22Rv1 (cell line): ENCODE data around the gene RIC8A.
"Not testable (repeated sequence)": the region's sequence is repeated elsewhere in the genome, so short reads cannot be mapped to it uniquely, and the experiment has no call there.

Experiments
- H3K27ac ChIP-seq: fragments of 450-650 bp; 2 replicates; pipeline ENCODE4 v1.5.1; 2017
- ZFX ChIP-seq: fragments of 450-650 bp; IDR thresholded peaks from 2 replicates; pipeline ENCODE4 v1.6.1; 2017; ENCODE audit warnings: antibody characterized with exemption, borderline replicate concordance
- TF ChIP-seq, protein P1 (sequence below): fragments of 450-650 bp; IDR thresholded peaks from 2 replicates; pipeline ENCODE4 v1.5.1; 2017; ENCODE audit warnings: mild to moderate bottlenecking

RIC8A gene

DNA sequence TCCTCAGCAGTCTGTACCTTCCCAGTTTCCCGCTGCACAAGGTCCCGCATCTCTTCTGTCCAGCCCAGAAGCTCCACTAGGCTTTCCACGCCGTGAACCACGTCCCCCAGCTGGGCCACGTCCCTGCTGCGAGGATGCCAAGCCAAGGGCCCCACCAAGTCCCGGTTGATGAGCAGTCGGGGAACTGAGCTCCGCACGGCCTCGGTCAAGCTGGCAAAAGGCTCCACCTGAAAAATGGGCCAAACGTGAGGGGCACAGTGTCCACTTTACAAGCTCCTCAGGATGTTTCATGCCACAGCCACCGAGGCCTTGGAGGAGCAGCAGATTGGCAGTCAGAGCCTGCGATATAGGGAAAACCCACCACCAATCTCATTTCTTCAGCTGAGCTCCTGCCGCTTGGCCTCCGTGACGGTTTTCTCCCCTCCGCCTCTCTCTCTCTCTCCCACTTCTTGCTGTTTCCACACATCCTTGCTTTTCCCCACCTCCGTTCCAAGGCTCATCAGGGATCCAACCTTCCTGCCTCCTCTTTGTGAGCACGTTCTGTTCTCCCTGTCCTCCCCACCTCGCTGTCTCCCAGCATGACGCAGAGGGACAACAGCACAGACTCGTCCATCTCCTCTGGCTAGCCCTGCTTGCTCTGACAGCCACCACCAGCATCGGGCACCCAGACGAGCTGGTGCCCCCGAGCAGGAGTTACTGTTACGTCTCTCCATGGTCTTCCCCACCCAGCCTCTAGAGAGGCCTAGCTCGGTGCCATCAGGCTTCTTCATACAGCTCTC, 11.5 kb downstream of the RIC8A start:
- no peak for TF ChIP-seq ZFX
- TF ChIP-seq, protein P1, sequence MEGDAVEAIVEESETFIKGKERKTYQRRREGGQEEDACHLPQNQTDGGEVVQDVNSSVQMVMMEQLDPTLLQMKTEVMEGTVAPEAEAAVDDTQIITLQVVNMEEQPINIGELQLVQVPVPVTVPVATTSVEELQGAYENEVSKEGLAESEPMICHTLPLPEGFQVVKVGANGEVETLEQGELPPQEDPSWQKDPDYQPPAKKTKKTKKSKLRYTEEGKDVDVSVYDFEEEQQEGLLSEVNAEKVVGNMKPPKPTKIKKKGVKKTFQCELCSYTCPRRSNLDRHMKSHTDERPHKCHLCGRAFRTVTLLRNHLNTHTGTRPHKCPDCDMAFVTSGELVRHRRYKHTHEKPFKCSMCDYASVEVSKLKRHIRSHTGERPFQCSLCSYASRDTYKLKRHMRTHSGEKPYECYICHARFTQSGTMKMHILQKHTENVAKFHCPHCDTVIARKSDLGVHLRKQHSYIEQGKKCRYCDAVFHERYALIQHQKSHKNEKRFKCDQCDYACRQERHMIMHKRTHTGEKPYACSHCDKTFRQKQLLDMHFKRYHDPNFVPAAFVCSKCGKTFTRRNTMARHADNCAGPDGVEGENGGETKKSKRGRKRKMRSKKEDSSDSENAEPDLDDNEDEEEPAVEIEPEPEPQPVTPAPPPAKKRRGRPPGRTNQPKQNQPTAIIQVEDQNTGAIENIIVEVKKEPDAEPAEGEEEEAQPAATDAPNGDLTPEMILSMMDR = no peak

DNA sequence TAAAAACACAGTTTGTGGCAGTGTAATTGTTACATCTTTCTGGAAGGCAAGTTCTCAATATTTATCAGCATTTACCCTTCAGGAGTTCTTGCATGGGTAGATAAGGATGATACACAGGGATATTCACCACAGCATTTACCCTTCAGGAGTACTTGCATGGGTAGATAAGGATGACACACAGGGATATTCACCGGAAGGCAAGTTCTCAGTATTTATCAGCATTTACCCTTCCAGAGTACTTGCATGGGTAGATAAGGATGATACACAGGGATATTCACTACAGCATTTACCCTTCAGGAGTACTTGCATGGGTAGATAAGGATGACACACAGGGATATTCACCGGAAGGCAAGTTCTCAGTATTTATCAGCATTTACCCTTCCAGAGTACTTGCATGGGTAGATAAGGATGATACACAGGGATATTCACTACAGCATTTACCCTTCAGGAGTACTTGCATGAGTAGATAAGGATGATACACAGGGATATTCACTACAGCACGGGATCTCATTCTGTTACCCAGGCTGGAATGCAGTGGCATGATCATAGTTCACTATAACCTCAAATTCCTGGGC, 13.2 kb downstream of the RIC8A start:
- not testable (repeated sequence) for H3K27ac ChIP-seq

More for the DNA sequence above, 11.5 kb downstream of the RIC8A start:
- H3K27ac ChIP-seq = no peak overlapping the region

DNA sequence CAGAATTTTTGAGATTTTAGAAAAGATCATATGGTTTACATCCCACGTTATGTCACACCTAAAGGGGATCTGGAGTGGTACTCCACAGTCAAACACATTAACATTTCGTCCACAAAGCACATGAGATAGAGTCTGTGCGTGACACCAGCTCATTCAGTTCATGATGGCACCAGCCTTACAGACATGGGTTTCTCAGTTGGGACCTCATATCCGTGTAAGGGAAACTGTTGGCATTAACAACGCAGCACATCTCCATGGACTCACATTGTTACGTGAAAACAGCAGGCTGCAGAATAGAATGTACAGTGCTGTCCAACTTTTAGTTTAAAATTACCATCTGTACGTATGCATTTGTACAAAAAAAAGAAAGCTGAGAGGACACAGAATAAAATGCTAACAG, 14.0 kb downstream of the RIC8A start:
- H3K27ac ChIP-seq = no peak overlapping the region
- TF ChIP-seq ZFX = no peak
- TF ChIP-seq, protein P1 = no peak

DNA sequence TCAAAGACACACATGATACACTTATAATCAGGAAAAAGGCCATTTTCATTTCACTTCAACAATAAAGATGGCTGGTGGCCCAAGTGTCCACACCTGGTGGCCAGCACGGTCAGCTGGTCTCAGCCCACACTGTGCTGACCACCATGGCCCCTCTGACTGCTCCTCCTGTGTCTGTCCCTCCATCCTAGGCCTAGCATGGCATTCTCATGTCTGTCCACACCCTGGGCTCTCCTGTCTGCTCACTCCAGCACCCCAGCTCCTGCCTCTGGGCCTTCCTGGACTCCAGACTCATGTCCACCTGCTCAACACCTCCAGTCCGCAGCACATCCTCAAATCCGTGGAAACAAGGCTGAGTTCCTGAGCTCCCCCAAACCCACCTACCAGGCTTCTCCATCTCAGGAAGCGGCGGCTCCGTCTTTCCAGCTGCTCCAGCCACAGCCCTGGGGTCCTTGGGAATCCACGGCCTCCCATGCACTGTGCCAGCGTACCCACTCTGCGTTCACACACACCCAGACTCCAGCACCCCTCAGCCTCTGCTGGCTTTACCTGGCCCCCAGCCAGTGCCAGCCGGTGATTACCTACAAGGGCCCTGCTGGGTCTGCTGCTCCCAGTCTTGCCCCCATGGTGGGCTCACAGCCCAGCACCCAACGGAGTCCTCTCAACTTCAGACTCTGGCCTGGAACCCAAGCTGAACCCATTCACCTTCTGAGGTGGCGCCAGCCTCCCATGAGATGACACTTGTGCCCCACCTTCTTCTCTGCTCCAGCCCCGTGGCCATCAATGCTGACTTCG, 14.7 kb downstream of the RIC8A start:
- no peak overlapping the region for H3K27ac ChIP-seq
- TF ChIP-seq, protein P1 = no peak
- no peak for TF ChIP-seq ZFX

DNA sequence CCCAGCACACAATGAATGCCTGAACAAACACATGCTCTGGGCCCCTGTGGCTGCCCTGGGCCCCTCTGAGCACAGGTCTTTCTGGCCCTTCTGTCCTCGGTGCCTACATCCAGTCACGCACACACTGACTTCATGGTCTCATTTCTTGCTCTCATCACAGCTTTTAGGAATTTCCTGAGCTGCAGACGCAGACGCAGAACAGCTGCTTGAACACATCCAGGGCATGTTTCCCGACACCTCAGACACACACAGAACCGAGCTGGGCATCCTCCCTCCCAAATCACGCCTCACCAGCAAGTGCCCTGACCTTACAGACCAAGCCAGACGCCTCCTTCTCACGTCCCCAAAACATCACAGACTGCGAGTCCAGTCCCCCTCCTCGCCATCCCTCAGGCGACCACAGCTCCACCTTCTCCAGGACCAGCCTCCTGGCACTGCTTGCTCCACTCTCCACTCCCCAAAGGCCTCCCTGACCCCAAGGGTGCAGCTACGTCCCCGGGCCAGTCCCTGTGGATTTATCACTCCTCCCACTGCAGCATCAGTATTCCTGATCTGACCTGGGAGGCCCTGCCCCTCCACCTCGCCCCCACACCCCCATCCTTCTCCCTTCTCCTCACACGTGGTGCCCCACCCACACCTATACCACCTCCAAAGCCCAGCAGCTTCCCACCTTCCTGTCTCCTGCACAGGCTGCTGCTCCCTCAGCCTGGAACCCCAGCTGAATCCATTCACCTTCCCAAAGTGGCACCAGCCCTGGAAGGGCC, 15.7 kb downstream of the RIC8A start:
- no peak overlapping the region for H3K27ac ChIP-seq
- TF ChIP-seq ZFX = no peak
- TF ChIP-seq, protein P1 = no peak

DNA sequence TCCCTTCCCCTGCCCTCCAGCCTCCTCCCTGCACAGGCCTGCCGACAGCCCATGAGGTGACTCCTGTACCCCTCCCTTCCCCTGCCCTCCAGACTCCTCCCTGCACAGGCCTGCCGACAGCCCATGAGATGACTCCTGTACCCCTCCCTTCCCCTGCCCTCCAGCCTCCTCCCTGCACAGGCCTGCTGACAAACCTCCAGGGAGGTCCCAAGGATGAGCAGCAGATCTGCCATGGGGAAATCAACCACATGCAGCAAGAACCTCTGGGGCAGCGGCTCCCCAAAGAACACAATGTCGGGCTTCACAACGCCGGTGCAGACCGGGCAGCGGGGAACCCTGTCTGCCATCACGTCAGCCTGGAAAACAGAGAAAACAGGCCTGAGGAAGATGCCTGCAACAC, 16.4 kb downstream of the RIC8A start:
- no peak overlapping the region for H3K27ac ChIP-seq
- TF ChIP-seq, protein P1 = no peak
- TF ChIP-seq ZFX = no peak

DNA sequence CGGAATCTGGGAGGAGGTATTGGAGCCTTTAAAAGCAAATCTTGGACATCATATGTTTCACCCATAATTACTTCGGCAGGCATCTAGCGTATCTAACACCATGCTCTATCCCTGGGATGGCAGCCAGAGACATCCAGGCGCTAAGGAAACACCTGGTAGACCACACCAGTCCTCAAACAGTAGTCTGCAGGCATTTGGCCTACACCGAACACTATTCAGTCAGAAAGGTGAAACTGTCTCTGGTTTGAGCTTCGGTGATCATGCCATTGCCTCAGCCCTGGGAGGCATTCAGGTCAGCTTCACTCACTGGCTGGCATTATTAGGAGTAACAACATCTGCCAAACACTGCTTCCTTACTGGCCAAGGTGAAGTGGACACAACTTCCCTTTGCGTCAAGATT, 16.9 kb downstream of the RIC8A start:
- TF ChIP-seq, protein P1 = no peak

More for the DNA sequence above, 16.9 kb downstream of the RIC8A start:
- H3K27ac ChIP-seq = no peak overlapping the region
